ENCODE results near the gene PCSK6.
"Not testable (repeated sequence)": the region's sequence is repeated elsewhere in the genome, so short reads cannot be mapped to it uniquely, and the experiment has no call there.

PCSK6 gene

GRCh38 chr15:101378171-101378755 lies 111.2 kb downstream of the PCSK6 start:
- Histone ChIP-seq H3F3A (ENCODE audit: insufficient read depth, low read length) (no peaks in the 10 kb centered on the region), H3K79me2 (ENCODE audit: low read length) (no peaks in the 10 kb centered on the region), H2AFZ (ENCODE audit: low read length) (no peak overlapping the region), H3K4me3 (ENCODE audit: low read length) (no peak overlapping the region), H3K27ac (ENCODE audit: low read length) (no peak overlapping the region), H3K9me2 (replicated peaks; ENCODE audit: insufficient read depth, low read length) (no peaks in the 10 kb centered on the region), H3K4me1 (ENCODE audit: low read length) (no peaks in the 10 kb centered on the region), H4K20me1 (ENCODE audit: insufficient read depth, low read length) (no peaks in the 10 kb centered on the region), H3K9ac (ENCODE audit: low read length) (no peak overlapping the region), H3K4me2 (ENCODE audit: low read depth, low read length) (no peak overlapping the region), H3K9me3 (replicated peaks; ENCODE audit: insufficient read depth, low read length) (no peaks in the 10 kb centered on the region), H3K27me3 (replicated peaks; ENCODE audit: insufficient read depth, low read length) (no peaks in the 10 kb centered on the region), H3K36me3 (replicated peaks; ENCODE audit: insufficient read depth, low read length) (no peaks in the 10 kb centered on the region)
- DNase-seq, result no peak
- TF ChIP-seq CTCF (IDR thresholded peaks at IDR 0.05; ENCODE audit: low read length) (no peak), EZH2phosphoT487 (IDR thresholded peaks at IDR 0.05; ENCODE audit: low read length) (no peak), EZH2 (optimal IDR thresholded peaks at IDR 0.05; ENCODE audit: low read depth, low read length) (no peak)

- DNase-seq, result no peak
- no peak overlapping the region for H3K4me2 ChIP-seq (ENCODE audit: low read depth, low read length)
- H3K9me3 ChIP-seq (replicated peaks; ENCODE audit: insufficient read depth, low read length), result no peaks in the 10 kb centered on the region
- H3K79me2 ChIP-seq (ENCODE audit: low read length), result no peaks in the 10 kb centered on the region
- no peak overlapping the region for H3K4me3 ChIP-seq (ENCODE audit: low read length)
- no peak overlapping the region for H2AFZ ChIP-seq (ENCODE audit: low read length)
- H3K36me3 ChIP-seq (replicated peaks; ENCODE audit: insufficient read depth, low read length), result no peaks in the 10 kb centered on the region
- no peaks in the 10 kb centered on the region for H4K20me1 ChIP-seq (ENCODE audit: insufficient read depth, low read length)
- H3K4me1 ChIP-seq (ENCODE audit: low read length), result no peaks in the 10 kb centered on the region
- H3K27me3 ChIP-seq (replicated peaks; ENCODE audit: insufficient read depth, low read length), result no peaks in the 10 kb centered on the region
- H3K9ac ChIP-seq (ENCODE audit: low read length), result no peak overlapping the region
- H3F3A ChIP-seq (ENCODE audit: insufficient read depth, low read length), result no peaks in the 10 kb centered on the region
- H3K27ac ChIP-seq (ENCODE audit: low read length), result no peak overlapping the region
- H3K9me2 ChIP-seq (replicated peaks; ENCODE audit: insufficient read depth, low read length), result no peaks in the 10 kb centered on the region
- TF ChIP-seq EZH2 (optimal IDR thresholded peaks at IDR 0.05; ENCODE audit: low read depth, low read length), result no peak
These were observed 112.7 kb downstream of the PCSK6 start for GRCh38 chr15:101376615-101377395.

- H3K9me3 ChIP-seq (replicated peaks; ENCODE audit: insufficient read depth, low read length); H3K4me3 ChIP-seq (ENCODE audit: low read length): not testable (repeated sequence)
These were observed 114.5 kb downstream of the PCSK6 start for GRCh38 chr15:101375006-101375405.

GRCh38 chr15:101374326-101374725 lies 115.2 kb downstream of the PCSK6 start:
- Histone ChIP-seq H3K27ac (ENCODE audit: low read length) (no peak overlapping the region), H3K9me3 (replicated peaks; ENCODE audit: insufficient read depth, low read length) (no peaks in the 10 kb centered on the region), H4K20me1 (ENCODE audit: insufficient read depth, low read length) (no peaks in the 10 kb centered on the region), H3F3A (ENCODE audit: insufficient read depth, low read length) (no peaks in the 10 kb centered on the region), H3K4me3 (ENCODE audit: low read length) (no peak overlapping the region), H3K27me3 (replicated peaks; ENCODE audit: insufficient read depth, low read length) (no peaks in the 10 kb centered on the region), H3K36me3 (replicated peaks; ENCODE audit: insufficient read depth, low read length) (no peaks in the 10 kb centered on the region), H3K4me2 (ENCODE audit: low read depth, low read length) (no peak overlapping the region), H2AFZ (ENCODE audit: low read length) (no peak overlapping the region), H3K4me1 (ENCODE audit: low read length) (no peaks in the 10 kb centered on the region), H3K9ac (ENCODE audit: low read length) (no peak overlapping the region), H3K79me2 (ENCODE audit: low read length) (no peaks in the 10 kb centered on the region), H3K9me2 (replicated peaks; ENCODE audit: insufficient read depth, low read length) (no peaks in the 10 kb centered on the region)
- DNase-seq, result no peak
- no peak for TF ChIP-seq CTCF (IDR thresholded peaks at IDR 0.05; ENCODE audit: low read length)
- TF ChIP-seq EZH2 (optimal IDR thresholded peaks at IDR 0.05; ENCODE audit: low read depth, low read length), result no peak
- no peak for TF ChIP-seq EZH2phosphoT487 (IDR thresholded peaks at IDR 0.05; ENCODE audit: low read length)

More at GRCh38 chr15:101375006-101375405, 114.5 kb downstream of the PCSK6 start:
- H3K36me3 ChIP-seq (replicated peaks; ENCODE audit: insufficient read depth, low read length); DNase-seq; H3K4me2 ChIP-seq (ENCODE audit: low read depth, low read length); H3K27me3 ChIP-seq (replicated peaks; ENCODE audit: insufficient read depth, low read length); H3K27ac ChIP-seq (ENCODE audit: low read length); H3K79me2 ChIP-seq (ENCODE audit: low read length); H4K20me1 ChIP-seq (ENCODE audit: insufficient read depth, low read length); H3K9ac ChIP-seq (ENCODE audit: low read length); H3K4me1 ChIP-seq (ENCODE audit: low read length); H3F3A ChIP-seq (ENCODE audit: insufficient read depth, low read length); H3K9me2 ChIP-seq (replicated peaks; ENCODE audit: insufficient read depth, low read length); H2AFZ ChIP-seq (ENCODE audit: low read length): not testable (repeated sequence)

All from MM.1S (cell line).